IMR-90 (cell line): Measurements from ENCODE around the gene SETD2. TPM values are rescaled to one million over a fixed set of nuclear protein-coding genes. Genes with fewer than 3 reads are reported as not detected.
"Not testable (repeated sequence)": the region's sequence is repeated elsewhere in the genome, so short reads cannot be mapped to it uniquely, and the experiment has no call there.

Experiments used
- ATAC-seq: fragments of 200-7000 bp; cut with Tn5 transposase; 2 replicates; pipeline ENCODE4 v1.9.1; 2020; ENCODE audit warnings: low read depth, mild to moderate bottlenecking, moderate library complexity
- BruUV-seq: library from RNA; stranded (reverse); fragments of 400-500 nt; replicated peaks from 2 replicates; lab custom pipeline; 2021; lab: Mats Ljungman, UMichigan
- CTCF ChIA-PET: fragments of 300-600 bp; formaldehyde crosslinking; extraction: SDS; loops from one replicate; lab custom pipeline; 2021; ENCODE audit warnings: antibody characterized with exemption; lab: Yijun Ruan, JAX
- POLR2A ChIA-PET: fragments of 300-600 bp; sonication (Branson Sonifier 250); formaldehyde crosslinking; loops from one replicate; lab custom pipeline; 2022; ENCODE audit warnings: antibody characterized with exemption; ENCODE audit not compliant: unreplicated experiment; lab: Charles Lee
- DNase-seq: peaks from one replicate; pipeline ENCODE4 v3.0.0; 2013
- H2AFZ ChIP-seq: replicated peaks from 2 replicates; pipeline ENCODE3; 2013; ENCODE audit warnings: low read length, mild to moderate bottlenecking; ENCODE audit not compliant: poor library complexity
- H2AK5ac ChIP-seq: 2 replicates; pipeline ENCODE4 v1.6.1; 2013; ENCODE audit warnings: low read depth, low read length, inconsistent platforms
- H2AK9ac ChIP-seq: replicated peaks from 2 replicates; pipeline ENCODE3; 2013; ENCODE audit warnings: mild to moderate bottlenecking, low read depth, low read length, moderate library complexity; ENCODE audit not compliant: poor library complexity
- H2BK120ac ChIP-seq: 2 replicates; pipeline ENCODE4 v1.6.1; 2013; ENCODE audit warnings: low read depth, low read length, inconsistent platforms
- H2BK15ac ChIP-seq: 3 replicates; pipeline ENCODE4 v1.6.1; 2013; ENCODE audit warnings: low read depth, low read length, inconsistent platforms
- H2BK20ac ChIP-seq: 2 replicates; pipeline ENCODE4 v1.6.1; 2013; ENCODE audit warnings: low read depth, mild to moderate bottlenecking, inconsistent platforms, low read length, moderate library complexity
- H2BK5ac ChIP-seq: 2 replicates; pipeline ENCODE4 v1.6.1; 2013; ENCODE audit warnings: mild to moderate bottlenecking, low read depth, low read length, inconsistent platforms; ENCODE audit not compliant: poor library complexity, severe bottlenecking
- H3K14ac ChIP-seq: replicated peaks from 2 replicates; pipeline ENCODE4 v1.6.1; 2013; ENCODE audit warnings: low read depth, low read length, inconsistent platforms
- H3K18ac ChIP-seq: 2 replicates; pipeline ENCODE4 v1.6.1; 2013; ENCODE audit warnings: low read depth, low read length, control low read depth
- H3K23ac ChIP-seq: 2 replicates; pipeline ENCODE4 v1.6.1; 2013; ENCODE audit warnings: low read depth, low read length, inconsistent platforms
- H3K27ac ChIP-seq: 2 replicates; pipeline ENCODE4 v1.5.1; 2013; ENCODE audit warnings: mild to moderate bottlenecking, control low read depth, low read length; ENCODE audit not compliant: insufficient read depth
- H3K27me3 ChIP-seq: 2 replicates; pipeline ENCODE4 v1.6.1; 2013; ENCODE audit warnings: low read length; ENCODE audit not compliant: control insufficient read depth, insufficient read depth
- H3K36me3 ChIP-seq: 2 replicates; pipeline ENCODE4 v1.6.1; 2013; ENCODE audit warnings: low read length, mixed read lengths; ENCODE audit not compliant: control insufficient read depth, insufficient read depth
- H3K4ac ChIP-seq: 2 replicates; pipeline ENCODE4 v1.6.1; 2013; ENCODE audit warnings: low read depth, low read length, inconsistent platforms
- H3K4me1 ChIP-seq: 2 replicates; pipeline ENCODE4 v1.6.1; 2013; ENCODE audit warnings: low read length, mixed read lengths; ENCODE audit not compliant: control insufficient read depth, insufficient read depth
- H3K4me2 ChIP-seq: 2 replicates; pipeline ENCODE4 v1.6.1; 2013; ENCODE audit warnings: low read depth, mild to moderate bottlenecking, control low read depth, low read length, moderate library complexity
- H3K4me3 ChIP-seq: 2 replicates; pipeline ENCODE4 v1.5.1; 2013; ENCODE audit warnings: low read depth, mild to moderate bottlenecking, control low read depth, low read length, moderate library complexity; ENCODE audit not compliant: insufficient read depth
- H3K56ac ChIP-seq: 2 replicates; pipeline ENCODE4 v1.6.1; 2013; ENCODE audit warnings: low read length, inconsistent platforms; ENCODE audit not compliant: insufficient read depth; ENCODE audit errors: extremely low read depth
- H3K79me1 ChIP-seq, 2 experiments: 2 replicates each; pipeline ENCODE4 v1.6.1; 2013; ENCODE audit warnings: low read length in 2 of 2, inconsistent platforms in 1 of 2, low read depth in 1 of 2
- H3K9ac ChIP-seq: 2 replicates; pipeline ENCODE4 v1.6.1; 2013; ENCODE audit warnings: low read depth, low read length, control low read depth
- H3K9me1 ChIP-seq: 2 replicates; pipeline ENCODE4 v1.6.1; 2013; ENCODE audit warnings: low read length, inconsistent platforms; ENCODE audit not compliant: insufficient read depth
- H3K9me3 ChIP-seq: 2 replicates; pipeline ENCODE4 v1.6.1; 2013; ENCODE audit warnings: low read length; ENCODE audit not compliant: control insufficient read depth, insufficient read depth
- H4K20me1 ChIP-seq: 2 replicates; pipeline ENCODE4 v1.6.1; 2013; ENCODE audit warnings: low read length, inconsistent platforms; ENCODE audit not compliant: insufficient read depth
- H4K5ac ChIP-seq: 2 replicates; pipeline ENCODE4 v1.6.1; 2013; ENCODE audit warnings: mild to moderate bottlenecking, low read depth, low read length, control low read depth
- H4K8ac ChIP-seq, 2 experiments: 2 replicates each; pipeline ENCODE4 v1.6.1; 2013; ENCODE audit warnings: low read depth in 2 of 2, low read length in 2 of 2, control low read depth in 1 of 2, inconsistent platforms in 1 of 2
- H4K91ac ChIP-seq: 2 replicates; pipeline ENCODE4 v1.6.1; 2013; ENCODE audit warnings: low read depth, low read length, inconsistent platforms; ENCODE audit not compliant: insufficient read depth
- WGBS, 2 experiments: methylation state at CpG; one replicate each; pipeline versions ENCODE4 v1.1.5 to v1.1.7; 2013; ENCODE audit warnings: missing lambda C conversion rate in 2 of 2; ENCODE audit not compliant: insufficient read length in 1 of 2; ENCODE audit errors: extremely low coverage in 2 of 2; 5-methylcytosine and 5-hydroxymethylcytosine counted together
- dilution Hi-C: fragments of 300-500 bp; cut with HindIII; formaldehyde crosslinking; loops from one replicate; pipeline ENCODE4 v1.14.3; 2018; ENCODE audit warnings: low sequenced_read_pairs; ENCODE audit not compliant: unreplicated experiment
- in situ Hi-C: fragments of 300-500 bp; cut with MboI; formaldehyde crosslinking; loops from 3 replicates; pipeline ENCODE4 v1.14.3; 2019; ENCODE audit warnings: low sequenced_read_pairs, inconsistent platforms, mixed read lengths
- intact Hi-C: fragments of 100-400 bp; cut with micrococcal nuclease; formaldehyde crosslinking; loops from 2 replicates; pipeline ENCODE4 v1.10.0; 2022
- polyA plus RNA-seq, 3 experiments: library from polyadenylated mRNA; depleted of rRNA; stranded (reverse); fragments of >200 nt; gene quantifications; 2 replicates each; pipeline ENCODE4 v1.2.3, GENCODE V29; 2012; ENCODE audit warnings: low replicate concordance in 1 of 3
- total RNA-seq: library from RNA; depleted of rRNA; stranded (reverse); fragments of >200 nt; gene quantifications from 2 replicates; pipeline ENCODE4 v1.2.3, GENCODE V29; 2012

The SETD2 gene
- total and polyA plus RNA-seq, 2 of the 4 experiments (the other 2 are of a cell fraction): 18.3 to 20.1 TPM

GRCh38 chr3:47026432-47026831 is 137.5 kb downstream of the SETD2 start:
- H2AK9ac ChIP-seq, CTCF ChIA-PET, H3K27ac ChIP-seq, H3K36me3 ChIP-seq, H2BK20ac ChIP-seq, H3K9me3 ChIP-seq, H2BK120ac ChIP-seq, H4K5ac ChIP-seq, H3K4me1 ChIP-seq, dilution Hi-C loops, H2BK15ac ChIP-seq, H3K9ac ChIP-seq, H3K14ac ChIP-seq, H4K91ac ChIP-seq, POLR2A ChIA-PET, BruUV-seq, H2AK5ac ChIP-seq, H3K18ac ChIP-seq, H3K4me3 ChIP-seq, H3K23ac ChIP-seq, H4K8ac ChIP-seq, DNase-seq, H3K56ac ChIP-seq, H3K4ac ChIP-seq, H3K27me3 ChIP-seq, H2BK5ac ChIP-seq, ATAC-seq, H2AFZ ChIP-seq, in situ Hi-C loops, H3K4me2 ChIP-seq: not testable (repeated sequence)
- intact Hi-C loops: loop anchor here (5.0 kb wide), 1 partner anchor 136 kb away; the partner anchor contains the start of gene SETD2
- Histone ChIP-seq H4K20me1 (peaks cover 31% of the 10 kb centered on the region), H3K79me1 (peaks cover 18 to 59% of the 10 kb centered on the region in 2 experiments), H3K9me1 (peaks cover 12% of the 10 kb centered on the region)
- no CpG with 5 or more reads among the region's 1 CpG for WGBS, 2 experiments
